ENCODE measurements around the gene DLG1.

DNA sequence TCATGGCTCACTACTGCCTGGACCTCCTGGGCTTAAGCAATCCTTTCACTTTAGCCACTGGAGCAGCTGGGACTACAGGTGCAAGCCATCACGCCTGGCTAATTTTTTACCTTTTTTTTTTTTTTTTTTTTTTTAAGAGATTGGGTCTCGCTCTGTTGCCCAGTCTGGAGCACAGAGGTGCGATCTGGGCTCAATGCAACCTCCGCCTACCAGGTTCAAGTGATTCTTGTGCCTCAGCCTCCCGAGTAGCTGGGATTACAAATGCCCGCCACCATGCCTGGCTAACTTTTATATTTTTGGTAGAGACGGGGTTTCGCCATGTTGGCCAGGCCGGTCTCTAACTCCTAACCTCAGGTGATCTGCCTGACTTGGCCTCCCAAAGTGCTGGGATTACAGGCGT, 218.1 kb downstream of the DLG1 start:
- TF ChIP-seq EZH2 (IDR thresholded peaks at IDR 0.05; ENCODE audit: borderline replicate concordance, low read depth, low read length, poor library complexity, severe bottlenecking) = no peak
- TF ChIP-seq, protein P1, sequence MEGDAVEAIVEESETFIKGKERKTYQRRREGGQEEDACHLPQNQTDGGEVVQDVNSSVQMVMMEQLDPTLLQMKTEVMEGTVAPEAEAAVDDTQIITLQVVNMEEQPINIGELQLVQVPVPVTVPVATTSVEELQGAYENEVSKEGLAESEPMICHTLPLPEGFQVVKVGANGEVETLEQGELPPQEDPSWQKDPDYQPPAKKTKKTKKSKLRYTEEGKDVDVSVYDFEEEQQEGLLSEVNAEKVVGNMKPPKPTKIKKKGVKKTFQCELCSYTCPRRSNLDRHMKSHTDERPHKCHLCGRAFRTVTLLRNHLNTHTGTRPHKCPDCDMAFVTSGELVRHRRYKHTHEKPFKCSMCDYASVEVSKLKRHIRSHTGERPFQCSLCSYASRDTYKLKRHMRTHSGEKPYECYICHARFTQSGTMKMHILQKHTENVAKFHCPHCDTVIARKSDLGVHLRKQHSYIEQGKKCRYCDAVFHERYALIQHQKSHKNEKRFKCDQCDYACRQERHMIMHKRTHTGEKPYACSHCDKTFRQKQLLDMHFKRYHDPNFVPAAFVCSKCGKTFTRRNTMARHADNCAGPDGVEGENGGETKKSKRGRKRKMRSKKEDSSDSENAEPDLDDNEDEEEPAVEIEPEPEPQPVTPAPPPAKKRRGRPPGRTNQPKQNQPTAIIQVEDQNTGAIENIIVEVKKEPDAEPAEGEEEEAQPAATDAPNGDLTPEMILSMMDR (conservative IDR thresholded peaks at IDR 0.05; ENCODE audit: low read depth, low read length) = no peak
